ENCODE data around the gene CNKSR3. TPM values are rescaled to one million over a fixed set of nuclear protein-coding genes. Genes with fewer than 3 reads are reported as not detected.

CNKSR3 gene
- total and polyA plus RNA-seq, 8 donors: 10.5 to 33.2 (median 29.8) TPM

DNA sequence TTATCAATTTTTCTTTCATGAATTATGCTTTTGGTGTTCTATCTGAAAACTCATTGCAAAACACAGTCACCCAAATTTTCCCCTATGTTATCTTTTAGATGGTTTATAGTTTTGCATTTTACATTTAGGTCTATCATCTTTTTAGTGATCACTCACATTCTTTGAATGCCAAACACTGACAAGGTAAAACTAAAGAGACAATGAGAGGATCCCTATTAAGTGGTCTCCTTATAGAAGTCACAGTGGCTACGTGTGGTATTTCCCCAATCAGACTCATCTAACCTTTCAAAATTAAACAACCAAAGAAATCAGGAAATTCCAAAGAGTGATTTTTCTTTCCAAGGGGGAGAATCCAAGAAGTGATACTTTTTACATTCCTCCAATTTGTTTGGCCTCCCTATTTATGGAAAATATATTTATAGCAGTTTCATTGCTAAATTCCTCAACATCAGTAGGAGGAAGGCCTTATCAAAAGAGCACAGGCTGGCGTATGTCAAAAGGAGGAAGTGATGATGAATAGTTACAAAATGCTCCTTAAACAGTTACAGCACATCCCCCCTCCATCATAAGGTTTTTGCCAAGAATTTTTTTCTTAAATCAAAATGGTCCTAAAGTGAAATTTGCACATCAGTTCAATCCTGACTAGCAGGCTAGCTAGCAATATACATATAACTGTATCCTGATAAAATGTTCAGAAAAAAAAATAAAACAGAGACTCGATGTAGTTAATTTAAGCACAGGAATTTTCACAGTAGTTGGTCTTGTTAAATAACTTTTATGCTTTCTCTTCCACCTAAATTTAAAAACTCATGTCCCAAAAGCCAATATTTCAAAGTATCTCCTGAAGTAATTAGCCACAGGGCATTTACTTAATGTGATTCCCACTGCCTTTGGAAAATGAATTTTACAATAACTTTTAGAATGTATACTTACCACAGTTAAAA lies 77.7 kb downstream of the CNKSR3 start:
- no peaks in the 10 kb centered on the region for H3K9me3 ChIP-seq
- no peak overlapping the region for H3K4me3 ChIP-seq
- peak overlapping the region in 1 of 2 donors; percentile 19 for H3K27ac ChIP-seq
- no peak for DNase-seq
- peak; percentile 54 for ATAC-seq
- no peaks in the 10 kb centered on the region for H3K27me3 ChIP-seq
- peaks cover 0 to 13% of the 10 kb centered on the region in 2 donors for H3K4me1 ChIP-seq
- intact Hi-C loops (cut with DNase I): no loop called here
- no peak for TF ChIP-seq CTCF (IDR thresholded peaks at IDR 0.05)
- no peaks in the 10 kb centered on the region for H3K36me3 ChIP-seq

DNA sequence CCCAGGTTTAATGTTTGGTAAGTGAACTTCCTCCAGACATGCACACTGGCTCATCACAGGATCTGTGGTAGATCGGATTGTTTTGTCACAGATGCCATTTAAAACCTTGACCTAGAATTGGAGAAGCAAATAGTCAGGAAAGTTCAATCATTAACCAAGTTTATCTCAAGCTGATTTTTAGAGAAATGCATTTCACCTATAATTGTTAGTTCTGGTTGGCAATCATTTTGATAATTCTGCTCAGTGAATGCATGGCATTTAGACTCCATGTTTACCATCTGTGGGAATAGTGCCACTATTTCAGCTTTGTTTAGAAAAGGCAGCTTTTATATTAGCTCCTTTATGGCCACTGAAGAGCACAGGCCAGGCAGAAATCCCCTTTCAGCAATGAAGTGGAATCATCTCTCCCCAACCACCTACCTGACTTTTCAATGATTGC lies 80.0 kb downstream of the CNKSR3 start:
- Histone ChIP-seq H3K4me1 (peaks cover 0 to 13% of the 10 kb centered on the region in 2 donors), H3K4me3 (no peak overlapping the region), H3K36me3 (no peaks in the 10 kb centered on the region), H3K27ac (no peak overlapping the region), H3K27me3 (no peaks in the 10 kb centered on the region), H3K9me3 (no peaks in the 10 kb centered on the region)
- ATAC-seq (no peak), DNase-seq (no peak)
- no peak for TF ChIP-seq CTCF (IDR thresholded peaks at IDR 0.05)
- intact Hi-C loops (cut with DNase I): no loop called here

GRCh38 chr6:154429711-154430110 lies 80.8 kb downstream of the CNKSR3 start:
- ATAC-seq (no peak), DNase-seq (no peak)
- peaks cover 0 to 13% of the 10 kb centered on the region in 2 donors for H3K4me1 ChIP-seq
- TF ChIP-seq CTCF (IDR thresholded peaks at IDR 0.05): no peak
- H3K4me3 ChIP-seq: no peak overlapping the region
- no peaks in the 10 kb centered on the region for H3K9me3 ChIP-seq
- no peaks in the 10 kb centered on the region for H3K27me3 ChIP-seq
- no peak overlapping the region for H3K27ac ChIP-seq
- intact Hi-C loops (cut with DNase I): no loop called here
- no peaks in the 10 kb centered on the region for H3K36me3 ChIP-seq

DNA sequence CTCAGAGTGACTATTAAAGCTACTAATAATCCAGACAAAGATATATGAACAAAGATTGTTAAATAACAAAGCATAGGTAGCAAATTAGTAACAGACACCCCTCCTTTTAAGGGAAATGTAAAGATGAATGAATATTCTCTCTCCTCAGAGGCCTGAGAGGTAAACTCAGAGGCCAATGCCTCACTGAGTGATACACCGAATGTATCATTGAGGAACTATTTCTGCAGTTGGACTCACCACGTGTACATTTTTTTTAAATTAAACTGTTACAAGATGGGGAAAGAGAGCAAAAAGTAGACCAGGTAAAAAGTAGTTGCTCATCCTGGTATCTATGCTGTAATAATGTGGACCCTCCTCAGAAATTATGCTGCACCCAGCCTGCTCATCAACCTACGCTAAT lies 81.6 kb downstream of the CNKSR3 start:
- Histone ChIP-seq H3K4me3 (no peak overlapping the region), H3K36me3 (no peaks in the 10 kb centered on the region), H3K27ac (no peak overlapping the region), H3K9me3 (no peaks in the 10 kb centered on the region), H3K4me1 (peaks cover 0 to 13% of the 10 kb centered on the region in 2 donors), H3K27me3 (no peaks in the 10 kb centered on the region)
- TF ChIP-seq CTCF (IDR thresholded peaks at IDR 0.05): no peak
- intact Hi-C loops (cut with DNase I): no loop called here
- ATAC-seq: no peak
- no peak for DNase-seq

- H3K4me1 ChIP-seq: peaks cover 0 to 2% of the 10 kb centered on the region in 2 donors
- no peaks in the 10 kb centered on the region for H3K9me3 ChIP-seq
- no peaks in the 10 kb centered on the region for H3K36me3 ChIP-seq
- ATAC-seq: no peak
- H3K4me3 ChIP-seq: no peak overlapping the region
- no peak for DNase-seq
- TF ChIP-seq CTCF (IDR thresholded peaks at IDR 0.05): no peak
- H3K27me3 ChIP-seq: no peaks in the 10 kb centered on the region
- intact Hi-C loops (cut with DNase I): no loop called here
- H3K27ac ChIP-seq: no peak overlapping the region
These were observed 83.0 kb downstream of the CNKSR3 start for GRCh38 chr6:154427446-154427845.
